Activated B cell treated with CpG ODN at 0.5 μM for 24 hours (primary cell): ENCODE data around the gene TBX18. TPM values are rescaled to one million over a fixed set of nuclear protein-coding genes. Genes with fewer than 3 reads are reported as not detected.

Source experiments
- ATAC-seq: fragments of 200-7000 bp; cut with Tn5 transposase; one replicate; pipeline ENCODE4 v1.10.0; 2021; ENCODE audit warnings: low read depth, mild to moderate bottlenecking, moderate library complexity
- CTCF ChIA-PET: fragments of 350-600 bp; sonication (Branson Sonifier 250); formaldehyde crosslinking; loops from one replicate; lab custom pipeline; 2021; ENCODE audit warnings: antibody characterized with exemption; lab: Charles Lee
- POLR2A ChIA-PET: fragments of 350-600 bp; sonication (Branson Sonifier 250); formaldehyde crosslinking; loops from one replicate; lab custom pipeline; 2021; ENCODE audit warnings: antibody characterized with exemption; lab: Charles Lee
- DNase-seq: peaks from one replicate; pipeline ENCODE4 v3.0.0; 2022
- H3K27ac Mint-ChIP-seq: one replicate; pipeline ENCODE4 v1.8.0; 2020; ENCODE audit warnings: mixed read lengths
- H3K27me3 Mint-ChIP-seq: one replicate; pipeline ENCODE4 v1.8.0; 2021; ENCODE audit warnings: mixed read lengths
- H3K36me3 Mint-ChIP-seq: one replicate; pipeline ENCODE4 v1.8.0; 2021; ENCODE audit warnings: low read depth, mixed read lengths
- H3K4me1 Mint-ChIP-seq: one replicate; pipeline ENCODE4 v1.8.0; 2021; ENCODE audit warnings: mixed read lengths
- H3K4me3 Mint-ChIP-seq: one replicate; pipeline ENCODE4 v1.8.0; 2020; ENCODE audit warnings: mild to moderate bottlenecking, mixed read lengths
- H3K9me3 Mint-ChIP-seq: one replicate; pipeline ENCODE4 v1.8.0; 2020; ENCODE audit warnings: mixed read lengths
- CTCF ChIP-seq: fragments of 200-600 bp; IDR thresholded peaks from one replicate; pipeline ENCODE4 v1.8.0; 2022; ENCODE audit warnings: antibody characterized with exemption, mild to moderate bottlenecking
- intact Hi-C: fragments of 100-400 bp; cut with micrococcal nuclease; formaldehyde crosslinking; loops from one replicate; pipeline ENCODE4 v1.15.1; 2024
- total RNA-seq: library from RNA; stranded (reverse); gene quantifications from 2 replicates; pipeline ENCODE4 v1.2.3, GENCODE V29; 2022

The TBX18 gene
- total RNA-seq, 1 donor from 2014 or later = not detected

- no peak for TF ChIP-seq CTCF
- ATAC-seq (no peak), DNase-seq (no peak)
- H3K4me1 Mint-ChIP-seq = no peaks in the 10 kb centered on the region
- POLR2A ChIA-PET = no interaction called here
- no peaks in the 10 kb centered on the region for H3K36me3 Mint-ChIP-seq
- CTCF ChIA-PET = no interaction called here
- H3K27me3 Mint-ChIP-seq = no peaks in the 10 kb centered on the region
- H3K4me3 Mint-ChIP-seq = no peak overlapping the region
- H3K9me3 Mint-ChIP-seq = peaks cover 5% of the 10 kb centered on the region
- intact Hi-C loops = no loop called here
- no peak overlapping the region for H3K27ac Mint-ChIP-seq
Measured at GRCh38 chr6:84638286-84638685, 126.1 kb downstream of the TBX18 start.
